Activated T-helper 1 cell treated with anti-CD3 and anti-CD28 coated beads, Interleukin-12 subunit alpha, Interleukin-12 subunit beta, Interleukin-2, Interleukin-4 antibody, amounts not matched to agents 30 ng/mL and 10 ng/mL and 1 ng/mL, durations not matched to agents 14 hours and 24 hours and 36 hours (primary cell): ENCODE measurements around the gene ELP4. TPM values are rescaled to one million over a fixed set of nuclear protein-coding genes. Genes with fewer than 3 reads are reported as not detected.

ENCODE experiments used
- DNase-seq: peaks from one replicate; pipeline ENCODE4 v3.0.0; 2021; ENCODE audit warnings: low spot score
- H3K27ac Mint-ChIP-seq: one replicate; pipeline ENCODE4 v1.8.0; 2021; ENCODE audit warnings: mild to moderate bottlenecking, mixed read lengths
- H3K27me3 Mint-ChIP-seq: one replicate; pipeline ENCODE4 v1.8.0; 2022; ENCODE audit warnings: mild to moderate bottlenecking, moderate library complexity, mixed read lengths; ENCODE audit not compliant: insufficient read depth
- H3K36me3 Mint-ChIP-seq: one replicate; pipeline ENCODE4 v1.8.0; 2021; ENCODE audit warnings: low read depth, mixed read lengths
- H3K4me1 Mint-ChIP-seq: one replicate; pipeline ENCODE4 v1.8.0; 2021; ENCODE audit warnings: low read depth, mixed read lengths
- H3K4me3 Mint-ChIP-seq: one replicate; pipeline ENCODE4 v1.8.0; 2021; ENCODE audit warnings: mild to moderate bottlenecking, moderate library complexity, mixed read lengths
- H3K9me3 Mint-ChIP-seq: one replicate; pipeline ENCODE4 v1.8.0; 2021; ENCODE audit warnings: mixed read lengths
- intact Hi-C: fragments of 100-400 bp; cut with micrococcal nuclease; formaldehyde crosslinking; loops from one replicate; pipeline ENCODE4 v1.15.1; 2024
- total RNA-seq: library from RNA; stranded (reverse); gene quantifications from 2 replicates; pipeline ENCODE4 v1.2.3, GENCODE V29; 2022

Gene ELP4
- total RNA-seq, 1 donor from 2014 or later, result 15.1 TPM

GRCh38 chr11:31625868-31626267 is 116.3 kb downstream of the ELP4 start:
- Mint-ChIP-seq H3K9me3 (no peaks in the 10 kb centered on the region), H3K36me3 (no peaks in the 10 kb centered on the region), H3K27ac (no peak overlapping the region), H3K27me3 (no peaks in the 10 kb centered on the region), H3K4me1 (no peaks in the 10 kb centered on the region), H3K4me3 (no peak overlapping the region)
- intact Hi-C loops, result no loop called here
- DNase-seq, result no peak

GRCh38 chr11:31628111-31628510 is 118.5 kb downstream of the ELP4 start:
- no peak overlapping the region for H3K27ac Mint-ChIP-seq
- no peaks in the 10 kb centered on the region for H3K9me3 Mint-ChIP-seq
- intact Hi-C loops, result no loop called here

GRCh38 chr11:31636983-31637382 is 127.4 kb downstream of the ELP4 start:
- H3K4me1 Mint-ChIP-seq, result no peaks in the 10 kb centered on the region
- intact Hi-C loops, result no loop called here
- no peak for DNase-seq
- H3K4me3 Mint-ChIP-seq, result no peak overlapping the region
- no peaks in the 10 kb centered on the region for H3K36me3 Mint-ChIP-seq
- H3K27me3 Mint-ChIP-seq, result no peaks in the 10 kb centered on the region
- H3K27ac Mint-ChIP-seq, result no peak overlapping the region
- no peaks in the 10 kb centered on the region for H3K9me3 Mint-ChIP-seq

More at GRCh38 chr11:31628111-31628510, 118.5 kb downstream of the ELP4 start:
- Mint-ChIP-seq H3K4me1 (no peaks in the 10 kb centered on the region), H3K4me3 (no peak overlapping the region), H3K36me3 (no peaks in the 10 kb centered on the region), H3K27me3 (no peaks in the 10 kb centered on the region)
- DNase-seq, result no peak

- intact Hi-C loops, result loop anchor here (5.0 kb wide), 1 partner anchor 317 kb away; no protein-coding TSS in a partner anchor
- no peak overlapping the region for H3K27ac Mint-ChIP-seq
- no peaks in the 10 kb centered on the region for H3K4me1 Mint-ChIP-seq
These were observed 131.0 kb downstream of the ELP4 start for GRCh38 chr11:31640611-31641010.

GRCh38 chr11:31641477-31642062 is 132.0 kb downstream of the ELP4 start:
- intact Hi-C loops, result loop anchor here (5.0 kb wide), 1 partner anchor 316 kb away; no protein-coding TSS in a partner anchor
- H3K4me3 Mint-ChIP-seq, result no peak overlapping the region
- H3K4me1 Mint-ChIP-seq, result no peaks in the 10 kb centered on the region
- no peak for DNase-seq
- H3K27ac Mint-ChIP-seq, result no peak overlapping the region
- H3K27me3 Mint-ChIP-seq, result no peaks in the 10 kb centered on the region
- H3K9me3 Mint-ChIP-seq, result no peaks in the 10 kb centered on the region
- no peaks in the 10 kb centered on the region for H3K36me3 Mint-ChIP-seq

More at GRCh38 chr11:31640611-31641010, 131.0 kb downstream of the ELP4 start:
- H3K4me3 Mint-ChIP-seq, result no peak overlapping the region
- no peaks in the 10 kb centered on the region for H3K36me3 Mint-ChIP-seq
- no peaks in the 10 kb centered on the region for H3K27me3 Mint-ChIP-seq
- no peak for DNase-seq
- H3K9me3 Mint-ChIP-seq, result no peaks in the 10 kb centered on the region

- H3K9me3 Mint-ChIP-seq, result no peaks in the 10 kb centered on the region
- no peaks in the 10 kb centered on the region for H3K4me1 Mint-ChIP-seq
- DNase-seq, result no peak
- intact Hi-C loops, result loop anchor here (5.0 kb wide), 1 partner anchor 313 kb away; no protein-coding TSS in a partner anchor
- H3K27me3 Mint-ChIP-seq, result no peaks in the 10 kb centered on the region
- H3K27ac Mint-ChIP-seq, result no peak overlapping the region
- H3K36me3 Mint-ChIP-seq, result no peaks in the 10 kb centered on the region
- no peak overlapping the region for H3K4me3 Mint-ChIP-seq
These were observed 134.3 kb downstream of the ELP4 start for GRCh38 chr11:31643857-31644256.

- Mint-ChIP-seq H3K4me3 (no peak overlapping the region), H3K27me3 (no peaks in the 10 kb centered on the region), H3K27ac (no peak overlapping the region), H3K36me3 (no peaks in the 10 kb centered on the region), H3K4me1 (no peaks in the 10 kb centered on the region), H3K9me3 (no peaks in the 10 kb centered on the region)
- intact Hi-C loops, result no loop called here
- DNase-seq, result no peak
These were observed 136.2 kb downstream of the ELP4 start for GRCh38 chr11:31645747-31646146.

- Mint-ChIP-seq H3K27me3 (no peaks in the 10 kb centered on the region), H3K27ac (no peak overlapping the region), H3K36me3 (no peaks in the 10 kb centered on the region), H3K4me3 (no peak overlapping the region), H3K4me1 (no peaks in the 10 kb centered on the region), H3K9me3 (no peaks in the 10 kb centered on the region)
- intact Hi-C loops, result no loop called here
- DNase-seq, result no peak
These were observed 136.6 kb downstream of the ELP4 start for GRCh38 chr11:31646216-31646615.

GRCh38 chr11:31649129-31649966 is 139.8 kb downstream of the ELP4 start:
- intact Hi-C loops, result no loop called here
- Mint-ChIP-seq H3K4me1 (peaks cover 5% of the 10 kb centered on the region), H3K4me3 (no peak overlapping the region)

GRCh38 chr11:31651208-31651607 is 141.6 kb downstream of the ELP4 start:
- Mint-ChIP-seq H3K27ac (no peak overlapping the region), H3K36me3 (no peaks in the 10 kb centered on the region), H3K9me3 (no peaks in the 10 kb centered on the region), H3K27me3 (no peaks in the 10 kb centered on the region), H3K4me3 (no peak overlapping the region), H3K4me1 (peaks cover 5% of the 10 kb centered on the region)
- no peak for DNase-seq
- intact Hi-C loops, result loop anchor here (10.0 kb wide), 1 partner anchor 256 kb away; no protein-coding TSS in a partner anchor

More at GRCh38 chr11:31649129-31649966, 139.8 kb downstream of the ELP4 start:
- Mint-ChIP-seq H3K36me3 (no peaks in the 10 kb centered on the region), H3K27me3 (no peaks in the 10 kb centered on the region), H3K9me3 (no peaks in the 10 kb centered on the region), H3K27ac (no peak overlapping the region)
- DNase-seq, result no peak

- H3K27me3 Mint-ChIP-seq, result no peaks in the 10 kb centered on the region
- no peak overlapping the region for H3K27ac Mint-ChIP-seq
- H3K4me3 Mint-ChIP-seq, result no peak overlapping the region
- H3K9me3 Mint-ChIP-seq, result no peaks in the 10 kb centered on the region
- no peaks in the 10 kb centered on the region for H3K36me3 Mint-ChIP-seq
- peaks cover 5% of the 10 kb centered on the region for H3K4me1 Mint-ChIP-seq
- DNase-seq, result no peak
- intact Hi-C loops, result loop anchor here (10.0 kb wide), 1 partner anchor 257 kb away; no protein-coding TSS in a partner anchor
These were observed 142.3 kb downstream of the ELP4 start for GRCh38 chr11:31651822-31652221.

GRCh38 chr11:31652528-31652927 is 143.0 kb downstream of the ELP4 start:
- intact Hi-C loops, result loop anchor here (10.0 kb wide), 1 partner anchor 258 kb away; no protein-coding TSS in a partner anchor
- H3K4me3 Mint-ChIP-seq, result no peak overlapping the region

GRCh38 chr11:31655483-31655882 is 145.9 kb downstream of the ELP4 start:
- Mint-ChIP-seq H3K4me1 (peaks cover 5% of the 10 kb centered on the region), H3K4me3 (no peak overlapping the region), H3K9me3 (no peaks in the 10 kb centered on the region), H3K27me3 (no peaks in the 10 kb centered on the region), H3K27ac (no peak overlapping the region), H3K36me3 (no peaks in the 10 kb centered on the region)
- DNase-seq, result no peak
- intact Hi-C loops, result loop anchor here (10.0 kb wide), 1 partner anchor 261 kb away; no protein-coding TSS in a partner anchor

More at GRCh38 chr11:31652528-31652927, 143.0 kb downstream of the ELP4 start:
- H3K9me3 Mint-ChIP-seq, result no peaks in the 10 kb centered on the region
- DNase-seq, result no peak
- H3K4me1 Mint-ChIP-seq, result peaks cover 5% of the 10 kb centered on the region
- no peak overlapping the region for H3K27ac Mint-ChIP-seq
- no peaks in the 10 kb centered on the region for H3K27me3 Mint-ChIP-seq
- no peaks in the 10 kb centered on the region for H3K36me3 Mint-ChIP-seq
